Fibroblast of skin of left quadriceps (primary cell): ENCODE measurements around the gene CMTM3.
"Not testable (repeated sequence)": the region's sequence is repeated elsewhere in the genome, so short reads cannot be mapped to it uniquely, and the experiment has no call there.

Source experiments
- DNase-seq, 2 experiments: peaks; one replicate each; pipeline ENCODE4 v3.0.0-alpha.2; 2013; ENCODE audit warnings: low read depth in 2 of 2

Gene CMTM3

DNA sequence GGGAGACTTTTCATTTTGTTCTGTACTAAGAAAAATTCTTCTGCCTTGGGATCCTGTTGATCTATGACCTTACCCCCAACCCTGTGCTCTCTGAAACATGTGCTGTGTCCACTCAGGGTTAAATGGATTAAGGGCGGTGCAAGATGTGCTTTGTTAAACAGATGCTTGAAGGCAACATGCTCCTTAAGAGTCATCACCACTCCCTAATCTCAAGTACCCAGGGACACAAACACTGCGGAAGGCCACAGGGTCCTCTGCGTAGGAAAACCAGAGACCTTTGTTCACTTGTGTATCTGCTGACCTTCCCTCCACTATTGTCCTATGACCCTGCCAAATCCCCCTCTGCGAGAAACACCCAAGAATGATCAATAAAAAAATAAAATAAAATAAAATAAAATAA is 27.1 kb downstream of the CMTM3 start:
- not testable (repeated sequence) for DNase-seq

DNA sequence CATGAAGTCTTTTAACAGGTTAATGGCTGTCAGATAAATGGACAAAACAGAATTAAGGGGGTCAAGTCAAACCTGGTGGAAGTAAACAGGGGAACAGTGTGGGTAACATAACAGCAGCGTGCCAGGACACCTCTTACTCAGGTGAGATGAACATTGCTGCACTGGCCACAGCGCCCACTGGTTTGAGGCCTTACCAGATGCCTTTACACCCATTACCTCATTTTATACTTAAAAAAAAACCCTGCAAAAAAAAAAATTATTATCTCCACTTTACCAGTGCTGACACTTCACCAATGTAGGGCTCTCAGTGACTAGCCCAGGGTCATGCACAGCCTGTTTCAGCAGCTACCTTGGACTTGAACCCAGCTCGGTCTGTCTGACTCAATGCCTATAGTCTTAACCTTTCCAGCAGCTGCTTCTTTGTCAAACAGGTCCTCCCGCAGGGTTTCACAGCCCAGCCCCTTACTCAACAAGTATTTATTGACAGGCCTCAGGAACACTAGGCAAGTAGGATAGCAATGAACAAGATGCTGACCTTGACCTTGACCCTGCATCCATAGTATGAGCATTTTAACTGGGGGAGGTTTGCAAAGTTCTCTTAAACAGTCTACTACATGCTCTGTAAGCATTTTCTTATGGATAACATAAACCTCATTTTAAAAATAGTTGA is 30.2 kb downstream of the CMTM3 start:
- DNase-seq = no peak

DNA sequence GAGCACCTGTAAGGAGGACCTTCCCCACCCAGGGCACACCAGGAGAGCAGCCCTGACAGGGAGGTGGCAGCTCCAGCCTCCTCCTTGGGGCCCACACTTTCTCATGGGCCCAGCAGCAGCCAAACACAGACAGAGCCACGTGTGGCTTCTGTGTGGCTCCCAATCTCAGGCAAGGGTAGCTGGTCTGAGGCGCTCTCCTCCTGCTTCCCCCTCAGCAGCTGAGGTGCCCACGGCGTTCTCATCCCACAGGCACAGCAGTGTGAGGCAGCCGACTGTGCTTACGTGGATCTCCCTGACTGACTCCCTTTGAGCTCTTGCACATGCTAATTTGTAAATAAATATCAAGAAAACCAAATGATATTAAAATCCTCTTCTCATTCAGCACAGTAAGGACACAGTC is 30.9 kb downstream of the CMTM3 start:
- DNase-seq = no peak

DNA sequence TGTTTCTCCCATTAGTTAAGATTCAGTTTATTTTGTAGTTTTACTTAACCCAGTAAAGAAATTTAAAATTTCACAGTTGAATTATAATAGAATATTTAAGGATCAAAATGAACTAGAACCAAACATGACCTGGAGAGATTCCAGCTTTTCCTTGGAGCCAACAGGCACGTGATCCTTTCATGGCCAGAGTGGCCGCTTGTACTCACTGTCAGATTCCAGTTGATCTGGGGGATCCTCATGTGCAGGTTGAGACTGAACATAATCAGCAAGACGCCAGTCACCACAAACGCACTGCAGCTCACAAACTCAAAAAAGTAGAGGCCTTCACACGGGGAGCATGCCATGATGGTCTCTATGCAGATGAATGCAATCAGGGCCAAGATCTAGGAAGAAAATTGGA is 31.7 kb downstream of the CMTM3 start:
- DNase-seq = no peak

DNA sequence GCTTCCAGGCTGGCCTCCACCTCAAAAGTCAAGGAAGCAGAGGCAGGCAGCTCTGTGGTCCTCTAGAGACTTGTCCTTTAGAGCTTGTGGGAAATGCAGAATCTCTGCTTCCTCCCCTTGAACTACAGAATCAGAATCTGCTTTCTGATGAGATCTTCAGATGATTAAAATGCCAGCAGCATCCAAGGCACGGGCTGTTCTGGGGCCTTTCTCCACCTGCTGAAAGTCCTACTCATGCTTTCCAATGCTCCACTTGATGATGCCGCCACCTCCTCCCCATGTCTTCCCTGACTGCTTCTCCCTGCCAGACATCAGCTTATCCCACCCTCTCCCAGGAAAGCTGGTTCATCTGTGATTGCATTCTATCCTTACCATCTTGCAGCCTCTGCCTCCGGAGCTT is 33.3 kb downstream of the CMTM3 start:
- no peak for DNase-seq

DNA sequence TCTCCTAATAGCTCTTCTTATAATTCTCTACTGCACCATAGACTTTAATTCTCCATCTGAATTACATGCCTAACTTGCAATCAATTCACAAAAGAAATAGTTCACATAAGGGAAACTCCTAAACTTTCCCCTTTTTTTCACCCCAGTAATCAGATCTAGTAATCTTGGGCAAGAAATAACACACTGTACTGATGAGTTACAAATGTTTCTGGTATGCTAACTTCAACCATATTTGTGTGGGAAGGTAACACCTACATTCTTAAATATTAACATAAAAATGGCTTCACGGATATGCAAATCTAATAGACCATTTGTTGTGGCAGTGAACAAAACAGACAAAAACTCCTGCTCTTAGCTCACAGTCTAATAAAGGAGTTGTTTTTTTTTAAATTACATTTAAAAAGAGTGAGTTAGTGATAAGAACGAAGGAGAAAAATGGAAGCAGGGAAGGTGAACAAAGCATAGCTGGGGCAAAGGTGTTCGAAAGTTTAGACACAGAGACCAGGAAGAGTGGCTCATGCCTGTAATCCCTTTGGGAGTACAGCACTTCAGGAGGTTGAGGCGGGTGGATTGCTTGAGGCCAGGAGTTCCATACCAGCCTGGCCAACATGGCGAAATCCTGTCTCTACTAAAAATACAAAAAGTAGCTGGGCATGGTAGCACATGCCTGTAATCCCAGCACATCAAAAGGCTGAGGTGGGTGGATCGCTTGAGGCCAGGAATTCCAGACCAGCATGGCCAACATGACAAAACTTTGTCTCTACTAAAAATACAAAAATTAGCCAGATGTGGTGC is 34.8 kb downstream of the CMTM3 start:
- peak in 1 of 2 experiments; percentile 14 for DNase-seq

DNA sequence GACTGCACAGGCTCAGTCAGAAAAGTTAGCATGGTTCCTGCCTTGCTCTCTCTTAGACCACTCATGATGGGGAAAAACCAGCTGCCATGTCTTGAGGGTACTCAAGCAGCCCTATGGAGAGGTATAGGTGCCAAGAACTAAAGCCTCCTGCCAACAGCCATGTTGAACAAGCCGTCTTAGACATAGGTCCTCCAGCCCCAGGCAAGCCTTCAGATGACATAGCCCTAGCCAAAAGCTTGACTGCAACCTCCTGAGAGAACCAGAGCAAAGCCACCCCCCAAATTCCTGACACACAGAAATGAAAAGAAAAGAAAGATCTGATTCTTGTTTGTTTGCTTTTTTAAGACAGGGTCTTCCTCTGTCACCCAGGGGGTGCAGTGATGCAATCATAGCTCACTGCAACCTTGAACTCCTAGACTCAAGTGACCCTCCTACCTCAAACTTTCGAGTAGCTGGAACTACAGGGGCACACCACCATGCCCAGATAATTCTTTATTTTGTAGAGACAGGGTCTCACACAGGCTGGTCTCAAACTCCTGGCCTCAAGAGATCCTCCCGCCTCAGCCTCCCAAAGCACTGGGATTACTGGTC is 36.3 kb downstream of the CMTM3 start:
- DNase-seq = no peak

DNA sequence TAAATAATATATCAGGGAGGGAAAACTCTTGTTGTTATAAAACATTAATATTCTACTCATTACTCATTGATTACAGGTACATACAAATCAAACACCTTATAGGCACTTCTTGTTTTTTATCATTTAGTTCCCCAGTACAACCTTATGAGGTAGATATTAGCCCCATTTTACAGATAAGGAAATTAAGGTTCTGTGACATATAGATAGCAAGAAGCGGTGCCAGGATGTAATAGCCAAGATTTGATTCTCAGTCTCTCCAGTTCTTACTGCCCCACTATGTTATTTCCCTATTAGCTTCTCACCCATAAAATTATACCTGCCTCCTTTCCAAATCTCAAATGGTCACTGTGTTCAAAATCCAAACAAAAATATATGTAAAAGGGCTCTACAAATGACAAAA is 36.9 kb downstream of the CMTM3 start:
- DNase-seq = no peak

DNA sequence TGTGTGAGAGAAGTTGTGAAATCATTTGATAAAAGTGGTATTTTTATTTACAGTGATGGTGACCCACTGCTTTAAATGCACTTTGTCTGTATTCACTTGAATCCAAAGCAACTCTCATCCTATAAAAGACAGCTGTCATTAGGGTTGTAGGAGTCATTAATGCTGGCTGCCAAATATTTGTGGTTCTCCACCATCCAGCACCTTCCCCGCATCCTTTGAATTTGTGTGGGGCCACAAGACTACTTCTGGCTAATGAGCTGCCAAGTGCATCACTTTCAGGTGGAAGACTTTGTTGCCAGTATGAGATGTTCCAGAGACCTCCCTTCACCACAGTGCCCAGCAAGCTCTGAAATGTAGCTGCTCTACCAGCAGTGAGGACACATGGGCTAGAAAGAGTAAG is 43.4 kb downstream of the CMTM3 start:
- DNase-seq = no peak

DNA sequence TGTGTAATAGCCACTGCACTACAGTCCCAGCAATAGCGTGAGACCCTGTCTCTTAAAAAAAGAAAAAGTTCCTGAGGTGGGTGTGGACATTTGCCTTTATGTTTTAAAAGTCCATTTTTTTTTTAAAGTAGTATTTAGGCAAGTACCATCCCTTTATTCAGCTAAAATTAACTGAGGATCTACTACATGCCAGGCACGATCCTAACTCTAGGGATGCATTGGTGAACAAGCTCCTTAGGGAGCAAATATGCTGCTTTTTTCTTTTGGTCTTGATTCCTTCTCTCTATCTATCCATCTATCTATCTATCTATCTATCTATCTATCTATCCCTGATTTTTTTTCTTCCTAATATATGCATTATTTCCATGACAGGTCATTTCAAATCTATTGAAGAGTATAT is 44.7 kb downstream of the CMTM3 start:
- no peak for DNase-seq

DNA sequence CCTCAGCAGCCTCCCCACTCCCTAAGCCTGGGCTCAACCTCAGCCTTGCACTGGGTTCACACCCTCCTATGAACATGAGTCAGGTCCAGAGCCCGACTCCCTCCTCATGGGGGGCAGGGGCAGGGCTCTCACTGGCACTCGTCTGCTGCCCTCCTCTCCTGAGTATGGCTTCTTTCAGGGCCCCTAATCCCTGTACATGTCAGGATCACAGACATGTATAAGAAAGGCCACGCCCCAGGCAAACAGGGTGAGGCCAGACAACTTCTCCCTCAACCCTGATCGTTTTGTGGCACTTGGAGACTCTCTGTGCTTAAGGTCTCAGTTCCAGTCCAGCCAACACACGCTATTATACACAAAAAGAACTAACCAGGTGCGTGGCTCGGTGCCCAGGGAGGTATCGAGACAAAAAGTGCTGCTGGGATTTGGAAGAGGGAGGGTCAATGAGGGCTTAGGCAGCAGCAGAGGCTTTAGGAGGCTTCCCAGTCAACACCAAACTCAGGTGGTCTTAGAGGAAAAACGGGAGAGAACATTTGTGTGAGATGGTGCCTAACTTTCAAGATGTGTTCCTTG is 45.2 kb downstream of the CMTM3 start:
- DNase-seq = no peak

DNA sequence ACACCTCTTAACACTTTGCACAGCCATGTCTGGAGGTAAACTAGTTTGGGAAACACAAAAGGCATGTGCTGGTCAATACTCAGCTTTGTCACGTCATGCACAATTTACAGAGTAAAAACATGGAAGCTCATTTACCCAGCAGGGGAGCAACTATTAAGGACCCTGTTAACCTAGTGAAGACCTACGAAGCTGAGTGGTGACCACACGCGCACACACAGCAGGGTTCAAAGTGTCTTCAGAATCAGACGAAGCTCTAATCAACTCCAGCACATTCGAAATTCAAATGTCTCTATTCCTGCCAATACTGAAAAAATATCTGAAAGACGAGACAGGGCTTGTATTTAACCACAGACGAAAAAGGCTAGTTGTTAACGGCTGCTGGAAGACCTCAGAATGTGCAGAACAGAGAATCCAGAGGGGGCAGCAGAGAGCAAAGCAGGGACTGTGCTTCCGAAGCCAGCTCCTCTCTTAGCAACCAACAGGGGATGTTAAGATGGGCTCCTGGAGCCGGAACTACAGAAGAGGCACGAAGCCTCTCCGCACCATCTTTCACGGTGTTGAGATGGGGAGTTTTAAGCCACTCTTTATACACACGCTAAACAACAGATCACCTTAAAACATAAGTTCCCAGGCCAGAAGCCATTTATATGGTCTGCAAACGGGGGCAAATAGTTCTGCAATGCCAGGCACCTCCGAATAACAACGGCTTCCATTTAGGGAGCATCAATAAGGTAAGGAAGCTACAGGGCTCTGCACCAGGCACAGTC is 46.4 kb downstream of the CMTM3 start:
- peak; percentile 69 to 70 for DNase-seq

DNA sequence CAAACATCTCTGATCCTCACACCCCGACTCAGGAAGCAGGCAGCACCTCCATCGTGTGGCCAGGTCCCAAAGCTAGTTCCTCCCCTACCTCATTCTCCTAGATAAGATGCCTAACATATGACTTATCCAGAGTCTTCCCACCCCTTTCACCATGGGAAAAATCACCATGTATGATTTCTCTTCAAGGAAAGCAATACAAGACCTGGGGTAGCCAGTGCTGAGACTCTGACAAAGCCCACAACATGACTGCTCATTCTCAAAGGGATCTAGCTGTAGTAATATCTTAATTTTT is 46.9 kb downstream of the CMTM3 start:
- DNase-seq = no peak

DNA sequence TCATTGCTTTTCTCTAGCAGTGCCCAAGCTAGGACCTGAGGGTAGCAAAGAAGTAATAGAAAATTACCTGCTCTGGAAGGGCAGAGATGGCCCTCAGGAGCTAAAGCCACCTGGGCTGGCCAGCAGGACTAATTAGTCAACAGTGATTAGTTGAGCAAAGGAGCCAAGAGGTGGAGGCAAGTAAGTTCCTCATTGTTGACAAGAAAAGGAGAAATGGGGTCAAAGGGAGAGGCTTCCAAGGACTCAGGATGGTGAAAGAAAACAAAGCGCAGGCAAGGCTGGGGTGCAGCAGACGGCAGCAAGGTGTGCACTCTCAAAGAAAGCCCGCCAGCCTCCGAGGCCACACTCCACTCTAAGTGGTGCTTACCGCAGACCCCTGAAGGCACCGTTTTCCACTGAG is 47.5 kb downstream of the CMTM3 start:
- DNase-seq = no peak

DNA sequence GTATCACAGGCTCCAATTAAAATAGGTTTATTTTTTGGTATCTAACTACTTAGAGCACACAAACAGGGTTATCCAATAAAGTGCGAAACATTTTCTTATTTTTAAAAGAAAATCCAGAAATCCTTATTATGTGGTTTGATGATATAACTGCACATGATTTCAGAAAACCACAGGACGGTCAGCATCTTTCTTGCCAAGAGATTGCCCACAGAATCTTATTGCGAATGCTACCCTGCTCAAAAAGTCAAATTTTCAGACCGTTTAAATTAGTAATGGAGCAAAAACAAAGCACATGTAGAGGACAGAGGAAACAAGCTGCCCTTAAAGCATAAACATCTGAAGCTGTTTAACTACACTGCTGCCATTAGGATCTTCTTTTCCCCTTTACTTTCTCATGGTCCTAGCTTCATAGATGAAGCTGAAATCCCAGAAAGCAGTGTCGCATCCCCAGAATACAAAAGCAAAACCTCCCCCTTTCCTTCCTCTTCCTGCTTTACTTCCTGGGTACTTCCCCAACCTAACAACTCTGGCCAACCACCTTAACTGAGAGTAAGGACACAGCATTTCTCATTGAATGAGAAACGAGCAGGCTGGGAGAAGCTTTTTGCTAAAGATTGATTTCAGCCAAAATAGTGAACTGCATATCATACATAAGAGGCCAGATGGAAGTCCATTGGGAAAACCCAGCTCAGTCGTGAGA is 48.3 kb downstream of the CMTM3 start:
- DNase-seq = no peak

DNA sequence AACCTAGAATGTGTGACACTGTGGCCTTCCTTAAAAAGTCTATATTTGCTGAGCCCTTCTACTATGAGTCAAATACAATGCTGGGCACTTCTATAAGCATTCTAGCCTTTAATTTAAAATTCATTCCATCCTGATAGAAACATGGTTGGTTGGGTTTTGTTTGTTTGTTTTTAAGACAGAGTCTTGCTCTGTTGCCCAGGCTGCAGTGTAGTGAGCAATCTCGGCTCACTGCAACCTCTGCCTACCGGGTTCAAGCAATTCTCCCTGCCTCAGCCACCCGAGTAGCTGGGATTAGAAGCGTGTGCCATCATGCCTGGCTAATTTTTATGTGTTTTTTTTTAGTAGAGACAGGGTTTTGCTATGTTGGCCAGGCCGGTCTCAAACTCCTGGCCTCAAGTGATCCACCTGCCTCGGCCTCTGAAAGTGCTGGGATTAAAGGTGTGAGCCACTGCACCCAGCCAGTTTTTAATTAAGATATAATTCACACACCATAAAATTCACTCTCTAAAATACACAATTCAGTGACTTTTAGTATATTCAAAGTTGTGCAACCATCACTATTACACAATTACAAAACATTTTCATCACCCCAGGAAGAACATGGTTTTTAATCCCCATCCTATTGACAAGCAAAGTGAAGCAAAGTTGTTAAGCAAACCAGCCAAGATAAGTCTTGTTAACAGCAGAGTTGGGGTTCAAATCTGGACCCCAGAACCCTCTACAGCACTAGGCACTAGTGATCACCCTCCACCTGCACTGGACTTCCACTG is 49.3 kb downstream of the CMTM3 start:
- DNase-seq = no peak

DNA sequence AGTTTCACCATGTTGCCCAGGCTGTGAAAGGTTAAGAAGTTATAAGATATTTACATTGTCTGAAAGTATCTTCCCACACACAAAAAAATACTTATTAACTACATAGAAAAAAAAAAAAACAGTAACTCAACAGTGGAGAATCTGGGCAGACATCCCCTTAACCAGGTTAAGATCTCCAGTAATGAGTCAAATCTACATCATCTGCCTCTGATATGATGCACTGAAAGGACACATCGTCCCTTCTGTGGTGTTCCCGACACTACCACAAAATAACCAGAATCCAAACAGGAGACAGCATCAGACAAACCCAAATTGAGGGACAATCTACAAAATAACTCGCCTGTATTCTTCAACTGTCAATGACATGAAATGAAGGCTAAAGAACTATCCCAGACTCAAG is 52.0 kb downstream of the CMTM3 start:
- no peak for DNase-seq

DNA sequence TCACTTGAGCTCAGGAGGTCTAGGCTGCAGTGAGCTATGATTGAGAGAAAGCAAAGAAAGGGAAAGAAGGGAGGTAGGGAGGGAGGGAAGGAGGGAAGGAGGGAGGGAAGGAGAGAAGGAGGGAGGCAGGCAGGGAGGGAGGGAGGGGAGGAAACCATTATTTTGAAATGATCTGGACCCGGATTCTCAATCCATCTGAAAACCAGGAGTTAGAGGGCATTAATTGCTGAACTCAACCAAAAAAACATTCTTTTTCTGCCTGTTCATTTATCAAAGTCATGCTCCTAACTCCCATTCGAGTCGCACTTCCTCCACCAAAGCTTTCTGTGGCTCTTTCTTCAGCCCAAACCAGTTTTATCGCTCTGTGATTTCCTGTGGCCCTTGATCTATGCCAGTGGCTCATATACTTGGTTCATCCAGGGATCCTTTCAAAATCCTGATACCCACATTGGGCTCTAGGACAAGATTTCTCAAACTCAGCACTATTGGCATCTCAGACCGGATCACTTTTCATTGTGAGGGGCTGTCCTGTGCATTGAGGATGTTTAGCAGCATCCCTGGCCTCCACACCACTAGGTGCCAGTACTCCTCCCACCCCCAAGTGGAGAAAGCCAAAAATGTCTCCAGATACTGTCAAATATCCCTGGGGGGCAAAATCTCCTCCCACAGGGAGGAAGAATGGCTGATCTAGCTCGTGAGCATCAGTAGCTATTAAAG is 53.8 kb downstream of the CMTM3 start:
- DNase-seq = no peak

DNA sequence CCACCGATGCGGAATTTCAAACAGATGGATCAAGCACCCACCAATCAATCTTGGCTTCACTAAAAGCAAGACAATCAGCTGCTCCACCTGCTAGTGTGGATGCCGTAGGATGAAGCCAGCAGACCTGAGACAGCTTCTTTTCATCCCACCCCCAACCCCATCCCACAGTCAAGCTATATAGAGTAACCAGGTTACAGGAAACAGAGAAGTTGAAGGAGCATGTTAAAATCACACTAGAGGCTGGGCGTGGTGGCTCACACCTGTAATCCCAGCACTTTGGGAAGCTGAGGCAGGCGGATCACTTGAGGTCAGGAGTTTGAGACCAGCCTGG is 54.3 kb downstream of the CMTM3 start:
- DNase-seq = no peak

DNA sequence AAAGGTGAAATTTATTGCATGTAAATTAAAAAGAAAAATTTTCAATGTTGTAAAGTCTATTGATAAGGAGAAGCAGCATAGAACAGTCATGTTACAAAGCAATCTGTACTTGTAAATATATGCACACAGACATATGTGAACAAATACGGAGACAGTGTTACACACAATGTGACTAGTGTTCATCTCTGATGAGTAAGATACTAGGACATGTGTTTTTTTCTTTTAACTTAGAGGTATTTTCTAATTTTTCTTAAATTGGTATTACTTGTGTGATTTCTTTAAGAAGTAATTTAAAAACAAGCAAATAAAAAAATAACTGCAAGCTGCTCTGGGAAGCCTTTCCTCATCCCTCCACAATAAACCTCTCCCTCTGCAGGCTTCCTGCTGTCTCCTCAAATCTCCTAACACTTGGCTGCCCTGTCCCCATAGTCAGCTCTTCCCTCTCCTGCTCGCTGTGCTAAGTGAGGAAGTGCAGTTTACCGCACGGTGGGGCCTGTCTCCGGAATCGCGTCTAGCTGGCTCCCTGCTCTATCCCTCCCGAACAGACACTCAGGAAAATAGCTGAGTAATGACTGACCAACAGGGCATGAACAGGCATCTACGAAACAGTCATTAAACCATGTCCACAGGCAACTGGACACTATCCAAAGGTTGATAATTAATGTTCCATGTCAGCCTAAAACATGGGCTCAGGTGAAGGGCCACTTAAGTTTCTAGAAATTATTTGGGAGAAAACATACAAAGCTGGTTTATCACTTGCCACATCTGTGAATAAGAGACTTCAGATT is 56.1 kb downstream of the CMTM3 start:
- DNase-seq = peak; percentile 48 to 55
